ENCODE results near the gene COMT. TPM values are rescaled to one million over a fixed set of nuclear protein-coding genes. Genes with fewer than 3 reads are reported as not detected.

Gene COMT
- total and polyA plus RNA-seq, 2 experiments from 2014 or later = 29.6 to 29.8 TPM

GRCh38 chr22:20016734-20017621, 75.4 kb downstream of the COMT start, which contains the start of gene ARVCF:
ARVCF (minus strand) TSS chr22:20016823; CDS start chr22:19990794, 26,029 bp downstream.
- Histone ChIP-seq H3K4me3 (peak within 1 kb of the TSS; percentile 87), H3K27me3 (ENCODE audit: insufficient read depth) (peaks cover 46% of the 10 kb centered on the region), H2AFZ (peak within 1 kb of the TSS; percentile 99), H4K20me1 (replicated peaks; ENCODE audit: insufficient read depth) (no peaks in the 10 kb centered on the region), H3K4me2 (peak within 1 kb of the TSS; percentile 96), H3K9me2 (ENCODE audit: insufficient read depth) (no peaks in the 10 kb centered on the region), H3K36me3 (ENCODE audit: insufficient read depth) (no peaks in the 10 kb centered on the region), H3K27ac (ENCODE audit: low read depth) (no peak within 1 kb of the TSS), H3K4me1 (ENCODE audit: insufficient read depth) (peaks cover 15% of the 10 kb centered on the region; the same call in 1 of the 2 replicates), H3K79me2 (replicated peaks; ENCODE audit: insufficient read depth) (no peaks in the 10 kb centered on the region), H3F3A (replicated peaks; ENCODE audit: low read depth) (no peaks in the 10 kb centered on the region)
- Mint-ChIP-seq H3K27me3 (ENCODE audit: insufficient read depth, low read depth, poor library complexity) (peaks cover 45% of the 10 kb centered on the region), H3K9me3 (no peaks in the 10 kb centered on the region), H3K36me3 (ENCODE audit: low read depth) (no peaks in the 10 kb centered on the region; the same call in 2 of the 3 replicates), H3K4me3 (peak within 1 kb of the TSS; percentile 85), H3K4me1 (peaks cover 8% of the 10 kb centered on the region), H3K27ac (no peak within 1 kb of the TSS)
- peak; percentile 97 for DNase-seq (ENCODE audit: low spot score)
- no peak for TF ChIP-seq ETS1 (IDR thresholded peaks at IDR 0.05)
- TF ChIP-seq POLR2AphosphoS5 (IDR thresholded peaks at IDR 0.05; ENCODE audit: low read depth) = peak; percentile 35; the same call in 1 of the 2 replicates
- TF ChIP-seq CTCF (conservative IDR thresholded peaks at IDR 0.05; ENCODE audit: low read depth in 2 of 2) = no peak
- TF ChIP-seq CREB1 (CRISPR knock-in tag; IDR thresholded peaks at IDR 0.05; ENCODE audit: low read depth) = peak; percentile 78
- peak; percentile 45 for TF ChIP-seq EZH2 (IDR thresholded peaks at IDR 0.05; ENCODE audit: low read depth, unreplicated experiment)
- peak; percentile 58 for ATAC-seq

GRCh38 chr22:20017622-20017958, 76.0 kb downstream of the COMT start:
- Histone ChIP-seq H3K27ac (ENCODE audit: low read depth) (no peak overlapping the region), H4K20me1 (replicated peaks; ENCODE audit: insufficient read depth) (no peaks in the 10 kb centered on the region), H2AFZ (peak overlapping the region; percentile 99), H3K9me2 (ENCODE audit: insufficient read depth) (no peaks in the 10 kb centered on the region), H3F3A (replicated peaks; ENCODE audit: low read depth) (no peaks in the 10 kb centered on the region), H3K4me1 (ENCODE audit: insufficient read depth) (peaks cover 15% of the 10 kb centered on the region; the same call in 1 of the 2 replicates), H3K36me3 (ENCODE audit: insufficient read depth) (no peaks in the 10 kb centered on the region), H3K4me2 (peak overlapping the region; percentile 96), H3K4me3 (peak overlapping the region; percentile 87), H3K27me3 (ENCODE audit: insufficient read depth) (peaks cover 46% of the 10 kb centered on the region), H3K79me2 (replicated peaks; ENCODE audit: insufficient read depth) (no peaks in the 10 kb centered on the region)
- DNase-seq (ENCODE audit: low spot score) (no peak), ATAC-seq (no peak)
- H3K27ac Mint-ChIP-seq = no peak overlapping the region
- H3K4me3 Mint-ChIP-seq = peak overlapping the region; percentile 85
- no peaks in the 10 kb centered on the region for H3K9me3 Mint-ChIP-seq
- H3K36me3 Mint-ChIP-seq (ENCODE audit: low read depth) = no peaks in the 10 kb centered on the region
- peaks cover 11% of the 10 kb centered on the region for H3K4me1 Mint-ChIP-seq
- H3K27me3 Mint-ChIP-seq (ENCODE audit: insufficient read depth, low read depth, poor library complexity) = peaks cover 47% of the 10 kb centered on the region
- TF ChIP-seq EZH2phosphoT487 (IDR thresholded peaks at IDR 0.05; ENCODE audit: unreplicated experiment) = no peak
- TF ChIP-seq ZNF462 (CRISPR knock-in tag; IDR thresholded peaks at IDR 0.05) = no peak
- no peak for TF ChIP-seq CTCF (conservative IDR thresholded peaks at IDR 0.05; ENCODE audit: low read depth in 2 of 2)
- no peak for TF ChIP-seq CREB1 (CRISPR knock-in tag; IDR thresholded peaks at IDR 0.05; ENCODE audit: low read depth)
- TF ChIP-seq JUNB (IDR thresholded peaks at IDR 0.05; ENCODE audit: unreplicated experiment) = no peak

Data from GM23338 (cell line).